Bladder microvascular endothelial cell (primary cell): Measurements from ENCODE around the gene SAA2. TPM values are rescaled to one million over a fixed set of nuclear protein-coding genes. Genes with fewer than 3 reads are reported as not detected.

Source experiments
- total RNA-seq: library from RNA; depleted of rRNA; stranded (reverse); fragments of >200 nt; gene quantifications from 2 replicates; pipeline ENCODE4 v1.2.3, GENCODE V29; 2014

The SAA2 gene
- not detected in 2 replicates for total RNA-seq

GRCh38 chr11:18248561-18248960 lies at the start of gene SAA2:
TSS of gene SAA2 (minus strand) at chr11:18248668. CDS start at chr11:18248011, 657 bp downstream.

GRCh38 chr11:18265949-18266348 lies 17.5 kb upstream of the SAA2 start, which contains the start of gene SAA1:
TSS of gene SAA1 (plus strand) at chr11:18266264. CDS start at chr11:18266888, 624 bp downstream.

GRCh38 chr11:18236664-18237356 lies 11.7 kb downstream of the SAA2 start, which contains the start of gene SAA4:
TSS of gene SAA4 (minus strand) at chr11:18236802. CDS start at chr11:18235926, 876 bp downstream.

Other genes starting within 250 kb of the SAA2 start
- 10.2 and 18.8 TPM in 2 replicates for gene SERGEF, start 235.6 kb downstream of the SAA2 start, total RNA-seq
- gene TPH1, start 202.4 kb downstream of the SAA2 start, total RNA-seq = under 0.01 TPM in 1 of 2 replicates, not detected in the other
- 15.3 and 16.2 TPM in 2 replicates for gene SAAL1, start 142.6 kb downstream of the SAA2 start, total RNA-seq
- 1.3 TPM in 1 of 2 replicates, not detected in the other for gene MRGPRX3, start 116.1 kb downstream of the SAA2 start, total RNA-seq
- 0.57 TPM in 1 of 2 replicates, not detected in the other for gene MRGPRX4, start 75.8 kb downstream of the SAA2 start, total RNA-seq
- not detected in 2 replicates for gene SAA4, start 11.9 kb downstream of the SAA2 start, total RNA-seq
- gene SAA1, start 17.6 kb upstream of the SAA2 start, total RNA-seq = not detected in 2 replicates
- gene HPS5, start 73.5 kb upstream of the SAA2 start, total RNA-seq = 17.8 and 34.0 TPM in 2 replicates
- 27.8 and 56.1 TPM in 2 replicates for gene GTF2H1, start 73.9 kb upstream of the SAA2 start, total RNA-seq
- 267 and 294 TPM in 2 replicates for gene LDHA, start 145.9 kb upstream of the SAA2 start, total RNA-seq
- not detected in 2 replicates for gene LDHC, start 163.7 kb upstream of the SAA2 start, total RNA-seq
- not detected in 2 replicates for gene LDHAL6A, start 207.2 kb upstream of the SAA2 start, total RNA-seq